T-cell (primary cell): ENCODE data around the gene CNDP2. TPM values are rescaled to one million over a fixed set of nuclear protein-coding genes. Genes with fewer than 3 reads are reported as not detected.

Experiments used
- ATAC-seq, 4 experiments: fragments of 200-7000 bp in 3 of 4; fragments of 150-1000 bp in 1 of 4; cut with Tn5 transposase; replicated peaks in 1 of 4; 1 replicate in 3 of 4; 2 replicates in 1 of 4; pipeline ENCODE4 v1.10.0; 2021; ENCODE audit warnings: moderate library complexity in 3 of 4, mild to moderate bottlenecking in 2 of 4, moderate number of reproducible peaks in 1 of 4
- CTCF ChIA-PET, 2 donors: fragments of 300-600 bp; sonication (Branson Sonifier 250); formaldehyde crosslinking; loops; one replicate each; lab custom pipeline; 2022; ENCODE audit warnings: antibody characterized with exemption in 2 of 2; lab: Charles Lee
- POLR2A ChIA-PET, 2 donors: fragments of 300-600 bp; sonication (Branson Sonifier 250); formaldehyde crosslinking; loops; one replicate each; lab custom pipeline; 2022; ENCODE audit warnings: antibody characterized with exemption in 2 of 2; lab: Charles Lee
- DNase-seq, 35 experiments: peaks; one replicate each; pipeline versions ENCODE4 v3.0.0 to v3.0.0-alpha.2; 2013 to 2023
- H3K27ac ChIP-seq: one replicate; pipeline ENCODE4 v1.5.1; 2013; ENCODE audit warnings: low read length
- H3K27me3 ChIP-seq, 2 experiments: replicated peaks in 1 of 2; 1 replicate in 1 of 2; 2 replicates in 1 of 2; pipeline versions ENCODE4 v1.6.1 to v1.7.0; 2013; ENCODE audit warnings: low read length in 1 of 2, mixed read lengths in 1 of 2; ENCODE audit not compliant: control insufficient read depth in 2 of 2, insufficient read depth in 2 of 2; ENCODE audit errors: extremely low read depth in 1 of 2
- H3K36me3 ChIP-seq, 2 donors: 1 replicate in 1 of 2; 2 replicates in 1 of 2; pipeline versions ENCODE4 v1.6.1 to v1.7.0; 2013; ENCODE audit warnings: low read length in 1 of 2; ENCODE audit not compliant: control insufficient read depth in 2 of 2, insufficient read depth in 1 of 2; ENCODE audit errors: extremely low read depth in 1 of 2
- H3K4me1 ChIP-seq, 2 experiments: 1 replicate in 1 of 2; 2 replicates in 1 of 2; pipeline versions ENCODE4 v1.6.1 to v1.7.0; 2013; ENCODE audit warnings: low read length in 2 of 2, mixed read lengths in 1 of 2; ENCODE audit not compliant: insufficient read depth in 2 of 2, control insufficient read depth in 1 of 2; ENCODE audit errors: extremely low read depth in 1 of 2
- H3K4me3 ChIP-seq, 2 donors: 1 replicate in 1 of 2; 2 replicates in 1 of 2; pipeline versions ENCODE4 v1.5.1 to v1.7.0; 2013; ENCODE audit warnings: mild to moderate bottlenecking in 2 of 2, low read length in 1 of 2, moderate library complexity in 1 of 2; ENCODE audit not compliant: control insufficient read depth in 1 of 2; ENCODE audit errors: extremely low read depth in 1 of 2
- H3K9me3 ChIP-seq: 2 replicates; pipeline ENCODE4 v1.7.0; 2013
- H3K27ac Mint-ChIP-seq, 2 donors: one replicate each; pipeline ENCODE4 v1.8.0; 2020 to 2021; ENCODE audit warnings: mild to moderate bottlenecking in 2 of 2, mixed read lengths in 2 of 2
- H3K27me3 Mint-ChIP-seq, 2 donors: one replicate each; pipeline ENCODE4 v1.8.0; 2021 to 2022; ENCODE audit warnings: mixed read lengths in 2 of 2
- H3K36me3 Mint-ChIP-seq: one replicate; pipeline ENCODE4 v1.8.0; 2021; ENCODE audit warnings: mixed read lengths
- H3K4me1 Mint-ChIP-seq, 3 donors: one replicate each; pipeline ENCODE4 v1.8.0; 2020 to 2022; ENCODE audit warnings: mixed read lengths in 3 of 3, mild to moderate bottlenecking in 1 of 3
- H3K4me3 Mint-ChIP-seq, 3 donors: one replicate each; pipeline ENCODE4 v1.8.0; 2020 to 2022; ENCODE audit warnings: mild to moderate bottlenecking in 3 of 3, mixed read lengths in 3 of 3, moderate library complexity in 3 of 3
- H3K9me3 Mint-ChIP-seq, 3 donors: one replicate each; pipeline ENCODE4 v1.8.0; 2020 to 2022; ENCODE audit warnings: mixed read lengths in 3 of 3
- WGBS: methylation state at CpG from one replicate; pipeline ENCODE4 v1.1.5; 2013; ENCODE audit warnings: missing lambda C conversion rate; ENCODE audit not compliant: insufficient coverage; 5-methylcytosine and 5-hydroxymethylcytosine counted together
- total RNA-seq, 35 experiments: library from RNA in 6 of 35; stranded (reverse) in 6 of 35; fragments of 120-200 nt in 1 of 35; gene quantifications; one replicate each; pipeline versions ENCODE4 v1.2.1 to v1.2.4 and lab custom pipeline; 2013 to 2026

Gene CNDP2
- total RNA-seq, 5 donors from 2014 or later (not counting 1 experiment from before 2014, with no cell fraction given) = 113 to 150 (median 137) TPM

GRCh38 chr18:74509856-74510769, 13.9 kb downstream of the CNDP2 start:
- no peak overlapping the region for H3K27ac ChIP-seq
- Mint-ChIP-seq H3K9me3 (no peaks in the 10 kb centered on the region), H3K36me3 (peaks cover 65% of the 10 kb centered on the region), H3K4me1 (peaks cover 0 to 11% (median 4%) of the 10 kb centered on the region in 3 donors), H3K27me3 (no peaks in the 10 kb centered on the region), H3K27ac (no peak overlapping the region), H3K4me3 (no peak overlapping the region)
- H3K4me1 ChIP-seq = no peaks in the 10 kb centered on the region
- no peak for DNase-seq
- no peak overlapping the region for H3K4me3 ChIP-seq
- H3K36me3 ChIP-seq = peaks cover 26 to 88% of the 10 kb centered on the region in 2 donors
- WGBS = 95% methylated on average over 21 of the region's 29 CpGs
- no peaks in the 10 kb centered on the region for H3K9me3 ChIP-seq
- ChIA-PET CTCF (interaction anchor here in 1 of 2 donors (0.6 kb wide), 1 partner anchor 41 kb away, joined by 3 read pairs; no protein-coding TSS in a partner anchor), POLR2A (no interaction called here)
- no peak for ATAC-seq
- no peaks in the 10 kb centered on the region for H3K27me3 ChIP-seq

GRCh38 chr18:74510770-74511095, 14.6 kb downstream of the CNDP2 start:
- H3K9me3 Mint-ChIP-seq = no peaks in the 10 kb centered on the region
- no peak overlapping the region for H3K4me3 Mint-ChIP-seq
- peaks cover 28 to 90% of the 10 kb centered on the region in 2 donors for H3K36me3 ChIP-seq
- DNase-seq (no peak), ATAC-seq (no peak)
- peaks cover 63% of the 10 kb centered on the region for H3K36me3 Mint-ChIP-seq
- 98% methylated on average over 7 of the region's 12 CpGs for WGBS
- H3K27me3 ChIP-seq = no peaks in the 10 kb centered on the region
- H3K27ac Mint-ChIP-seq = no peak overlapping the region
- no peak overlapping the region for H3K4me3 ChIP-seq
- CTCF ChIA-PET = interaction anchor here in 1 of 2 donors (0.6 kb wide), 1 partner anchor 41 kb away, joined by 3 read pairs; no protein-coding TSS in a partner anchor
- POLR2A ChIA-PET = no interaction called here
- H3K4me1 Mint-ChIP-seq = peaks cover 0 to 9% (median 4%) of the 10 kb centered on the region in 3 donors
- no peak overlapping the region for H3K27ac ChIP-seq
- no peaks in the 10 kb centered on the region for H3K4me1 ChIP-seq
- H3K27me3 Mint-ChIP-seq = no peaks in the 10 kb centered on the region
- H3K9me3 ChIP-seq = no peaks in the 10 kb centered on the region

- no peaks in the 10 kb centered on the region for H3K27me3 Mint-ChIP-seq
- H3K36me3 Mint-ChIP-seq = peaks cover 57% of the 10 kb centered on the region
- Histone ChIP-seq H3K36me3 (peaks cover 36 to 92% of the 10 kb centered on the region in 2 donors), H3K27me3 (no peaks in the 10 kb centered on the region), H3K4me3 (no peak overlapping the region), H3K9me3 (no peaks in the 10 kb centered on the region), H3K4me1 (no peaks in the 10 kb centered on the region), H3K27ac (no peak overlapping the region)
- H3K4me1 Mint-ChIP-seq = peaks cover 0 to 7% (median 2%) of the 10 kb centered on the region in 3 donors
- ChIA-PET POLR2A (no interaction called here), CTCF (no interaction called here)
- H3K4me3 Mint-ChIP-seq = no peak overlapping the region
- 98% methylated on average over 7 of the region's 7 CpGs for WGBS
- no peak for ATAC-seq
- H3K9me3 Mint-ChIP-seq = no peaks in the 10 kb centered on the region
- no peak overlapping the region for H3K27ac Mint-ChIP-seq
- DNase-seq = no peak
Measured at GRCh38 chr18:74511823-74512222, 15.7 kb downstream of the CNDP2 start.

GRCh38 chr18:74512321-74513053, 16.3 kb downstream of the CNDP2 start:
- ChIA-PET CTCF (no interaction called here), POLR2A (interaction anchor here in 1 of 2 donors (0.6 kb wide), 1 partner anchor 119 kb away, joined by 3 read pairs; no protein-coding TSS in a partner anchor)
- ATAC-seq (no peak), DNase-seq (peak in 1 of 35 experiments; percentile 17)
- peaks cover 54% of the 10 kb centered on the region for H3K36me3 Mint-ChIP-seq
- peaks cover 0 to 3% (median 0%) of the 10 kb centered on the region in 3 donors for H3K4me1 Mint-ChIP-seq
- H3K27ac Mint-ChIP-seq = no peak overlapping the region
- H3K27me3 Mint-ChIP-seq = no peaks in the 10 kb centered on the region
- Histone ChIP-seq H3K4me3 (no peak overlapping the region), H3K27me3 (no peaks in the 10 kb centered on the region), H3K27ac (no peak overlapping the region), H3K36me3 (peaks cover 39 to 92% of the 10 kb centered on the region in 2 donors), H3K4me1 (no peaks in the 10 kb centered on the region), H3K9me3 (no peaks in the 10 kb centered on the region)
- 96% methylated on average over 10 of the region's 15 CpGs for WGBS
- H3K9me3 Mint-ChIP-seq = no peaks in the 10 kb centered on the region
- no peak overlapping the region for H3K4me3 Mint-ChIP-seq

GRCh38 chr18:74513149-74513882, 17.2 kb downstream of the CNDP2 start:
- Mint-ChIP-seq H3K4me3 (no peak overlapping the region), H3K27ac (no peak overlapping the region), H3K9me3 (no peaks in the 10 kb centered on the region), H3K27me3 (no peaks in the 10 kb centered on the region), H3K4me1 (no peaks in the 10 kb centered on the region), H3K36me3 (peaks cover 50% of the 10 kb centered on the region)
- no peaks in the 10 kb centered on the region for H3K9me3 ChIP-seq
- POLR2A ChIA-PET = interaction anchor here in 1 of 2 donors (0.6 kb wide), 1 partner anchor 120 kb away, joined by 3 read pairs; no protein-coding TSS in a partner anchor
- CTCF ChIA-PET = no interaction called here
- 86% methylated on average over 17 of the region's 27 CpGs for WGBS
- no peaks in the 10 kb centered on the region for H3K4me1 ChIP-seq
- no peak overlapping the region for H3K4me3 ChIP-seq
- ATAC-seq (no peak), DNase-seq (peak in 1 of 35 experiments; percentile 19)
- H3K27me3 ChIP-seq = no peaks in the 10 kb centered on the region
- H3K36me3 ChIP-seq = peaks cover 39 to 90% of the 10 kb centered on the region in 2 donors
- no peak overlapping the region for H3K27ac ChIP-seq

GRCh38 chr18:74513883-74514205, 17.7 kb downstream of the CNDP2 start:
- H3K36me3 Mint-ChIP-seq = peaks cover 50% of the 10 kb centered on the region
- H3K36me3 ChIP-seq = peaks cover 44 to 90% of the 10 kb centered on the region in 2 donors
- H3K27ac Mint-ChIP-seq = no peak overlapping the region
- no peak for ATAC-seq
- no peaks in the 10 kb centered on the region for H3K27me3 Mint-ChIP-seq
- ChIA-PET CTCF (no interaction called here), POLR2A (no interaction called here)
- no peaks in the 10 kb centered on the region for H3K9me3 Mint-ChIP-seq
- H3K9me3 ChIP-seq = no peaks in the 10 kb centered on the region
- peak in 1 of 35 experiments; percentile 19 for DNase-seq
- WGBS = 76% methylated on average over 8 of the region's 8 CpGs
- H3K4me3 Mint-ChIP-seq = no peak overlapping the region
- H3K4me3 ChIP-seq = no peak overlapping the region
- no peaks in the 10 kb centered on the region for H3K27me3 ChIP-seq
- H3K27ac ChIP-seq = no peak overlapping the region
- H3K4me1 ChIP-seq = no peaks in the 10 kb centered on the region
- no peaks in the 10 kb centered on the region for H3K4me1 Mint-ChIP-seq
